Measurements from ENCODE around the gene AFAP1. TPM values are rescaled to one million over a fixed set of nuclear protein-coding genes. Genes with fewer than 3 reads are reported as not detected.

Gene AFAP1
- total RNA-seq, 1 donor from 2014 or later, result 31.9 TPM

- H3K27ac Mint-ChIP-seq, result no peak overlapping the region
- no peak for TF ChIP-seq CTCF (IDR thresholded peaks at IDR 0.05; ENCODE audit: unreplicated experiment)
- no peaks in the 10 kb centered on the region for H3K4me1 Mint-ChIP-seq (ENCODE audit: low read depth)
- no peak for DNase-seq (ENCODE audit: low spot score, unreplicated experiment)
- peaks cover 9% of the 10 kb centered on the region for H3K36me3 Mint-ChIP-seq (ENCODE audit: insufficient read depth)
- H3K27me3 Mint-ChIP-seq, result no peaks in the 10 kb centered on the region
- no peaks in the 10 kb centered on the region for H3K9me3 Mint-ChIP-seq (ENCODE audit: low read depth)
- no peak overlapping the region for H3K4me3 Mint-ChIP-seq (ENCODE audit: low read depth)
Measured at GRCh38 chr4:7767526-7767925, 172.1 kb downstream of the AFAP1 start.

GRCh38 chr4:7766661-7767345 lies 172.9 kb downstream of the AFAP1 start:
- no peak overlapping the region for H3K4me3 Mint-ChIP-seq (ENCODE audit: low read depth)
- no peak for DNase-seq (ENCODE audit: low spot score, unreplicated experiment)
- H3K27ac Mint-ChIP-seq, result no peak overlapping the region
- H3K36me3 Mint-ChIP-seq (ENCODE audit: insufficient read depth), result peaks cover 6% of the 10 kb centered on the region
- H3K9me3 Mint-ChIP-seq (ENCODE audit: low read depth), result no peaks in the 10 kb centered on the region
- no peaks in the 10 kb centered on the region for H3K4me1 Mint-ChIP-seq (ENCODE audit: low read depth)
- TF ChIP-seq CTCF (IDR thresholded peaks at IDR 0.05; ENCODE audit: unreplicated experiment), result no peak
- H3K27me3 Mint-ChIP-seq, result no peaks in the 10 kb centered on the region

GRCh38 chr4:7766086-7766485 lies 173.6 kb downstream of the AFAP1 start:
- no peaks in the 10 kb centered on the region for H3K9me3 Mint-ChIP-seq (ENCODE audit: low read depth)
- no peaks in the 10 kb centered on the region for H3K4me1 Mint-ChIP-seq (ENCODE audit: low read depth)
- peaks cover 6% of the 10 kb centered on the region for H3K36me3 Mint-ChIP-seq (ENCODE audit: insufficient read depth)
- no peak for TF ChIP-seq CTCF (IDR thresholded peaks at IDR 0.05; ENCODE audit: unreplicated experiment)
- no peak overlapping the region for H3K4me3 Mint-ChIP-seq (ENCODE audit: low read depth)
- H3K27ac Mint-ChIP-seq, result no peak overlapping the region
- no peaks in the 10 kb centered on the region for H3K27me3 Mint-ChIP-seq
- DNase-seq (ENCODE audit: low spot score, unreplicated experiment), result no peak

- H3K36me3 Mint-ChIP-seq (ENCODE audit: insufficient read depth), result peaks cover 6% of the 10 kb centered on the region
- no peaks in the 10 kb centered on the region for H3K4me1 Mint-ChIP-seq (ENCODE audit: low read depth)
- H3K4me3 Mint-ChIP-seq (ENCODE audit: low read depth), result no peak overlapping the region
- DNase-seq (ENCODE audit: low spot score, unreplicated experiment), result no peak
- no peaks in the 10 kb centered on the region for H3K9me3 Mint-ChIP-seq (ENCODE audit: low read depth)
- no peaks in the 10 kb centered on the region for H3K27me3 Mint-ChIP-seq
- TF ChIP-seq CTCF (IDR thresholded peaks at IDR 0.05; ENCODE audit: unreplicated experiment), result no peak
- no peak overlapping the region for H3K27ac Mint-ChIP-seq
Measured at GRCh38 chr4:7765666-7766065, 174.0 kb downstream of the AFAP1 start.

GRCh38 chr4:7764466-7764865 lies 175.2 kb downstream of the AFAP1 start:
- DNase-seq (ENCODE audit: low spot score, unreplicated experiment), result no peak
- Mint-ChIP-seq H3K9me3 (ENCODE audit: low read depth) (no peaks in the 10 kb centered on the region), H3K36me3 (ENCODE audit: insufficient read depth) (peaks cover 4% of the 10 kb centered on the region), H3K27ac (no peak overlapping the region), H3K4me1 (ENCODE audit: low read depth) (no peaks in the 10 kb centered on the region), H3K4me3 (ENCODE audit: low read depth) (no peak overlapping the region), H3K27me3 (no peaks in the 10 kb centered on the region)
- no peak for TF ChIP-seq CTCF (IDR thresholded peaks at IDR 0.05; ENCODE audit: unreplicated experiment)
